Transverse colon (tissue), 4 donors: ENCODE data around the gene BLOC1S5.

ENCODE experiments used
- EP300 ChIP-seq: sonication (generic); formaldehyde crosslinking; IDR thresholded peaks from one replicate; pipeline ENCODE4 v1.6.1; 2017; ENCODE audit warnings: antibody characterized with exemption, low read depth
- POLR2AphosphoS5 ChIP-seq, 3 donors: sonication (generic); formaldehyde crosslinking; IDR thresholded peaks; one replicate each; pipeline ENCODE4 v1.6.1; 2016; ENCODE audit warnings: antibody characterized with exemption in 3 of 3
- TF ChIP-seq, protein P1 (sequence below), 5 experiments: fragments of 200-600 bp in 3 of 5; fragments of 450-650 bp in 2 of 5; sonication (generic) in 3 of 5; IDR thresholded peaks; 1 replicate in 2 of 5; 2 replicates in 3 of 5; pipeline ENCODE4 v1.5.1; 2016 to 2017; ENCODE audit warnings: antibody characterized with exemption in 5 of 5, inconsistent platforms in 3 of 5, mild to moderate bottlenecking in 2 of 5, moderate library complexity in 1 of 5

DNA sequence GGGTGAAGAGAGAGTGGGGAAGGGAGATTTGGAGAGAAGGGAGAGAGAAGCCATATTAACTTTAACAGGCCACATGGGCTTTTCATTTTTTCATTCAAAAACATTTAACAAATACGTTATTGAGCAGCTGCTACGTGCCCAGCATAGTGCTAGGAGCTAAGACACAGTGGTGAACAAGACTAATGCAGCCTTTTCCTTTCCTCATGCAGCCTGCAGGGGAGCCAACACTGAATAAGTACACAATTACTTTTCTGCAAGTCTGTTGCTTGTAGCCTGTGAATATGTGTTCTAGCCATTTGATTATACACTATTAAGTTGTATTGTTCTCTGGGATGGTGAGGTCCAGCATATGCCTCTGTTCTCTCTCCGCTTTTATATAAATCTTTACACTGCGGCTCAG, 1.9 kb upstream of the BLOC1S5 start:
- no peak for TF ChIP-seq POLR2AphosphoS5 (IDR thresholded peaks at IDR 0.05)
- TF ChIP-seq EP300: no peak
- TF ChIP-seq, protein P1, sequence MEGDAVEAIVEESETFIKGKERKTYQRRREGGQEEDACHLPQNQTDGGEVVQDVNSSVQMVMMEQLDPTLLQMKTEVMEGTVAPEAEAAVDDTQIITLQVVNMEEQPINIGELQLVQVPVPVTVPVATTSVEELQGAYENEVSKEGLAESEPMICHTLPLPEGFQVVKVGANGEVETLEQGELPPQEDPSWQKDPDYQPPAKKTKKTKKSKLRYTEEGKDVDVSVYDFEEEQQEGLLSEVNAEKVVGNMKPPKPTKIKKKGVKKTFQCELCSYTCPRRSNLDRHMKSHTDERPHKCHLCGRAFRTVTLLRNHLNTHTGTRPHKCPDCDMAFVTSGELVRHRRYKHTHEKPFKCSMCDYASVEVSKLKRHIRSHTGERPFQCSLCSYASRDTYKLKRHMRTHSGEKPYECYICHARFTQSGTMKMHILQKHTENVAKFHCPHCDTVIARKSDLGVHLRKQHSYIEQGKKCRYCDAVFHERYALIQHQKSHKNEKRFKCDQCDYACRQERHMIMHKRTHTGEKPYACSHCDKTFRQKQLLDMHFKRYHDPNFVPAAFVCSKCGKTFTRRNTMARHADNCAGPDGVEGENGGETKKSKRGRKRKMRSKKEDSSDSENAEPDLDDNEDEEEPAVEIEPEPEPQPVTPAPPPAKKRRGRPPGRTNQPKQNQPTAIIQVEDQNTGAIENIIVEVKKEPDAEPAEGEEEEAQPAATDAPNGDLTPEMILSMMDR (IDR thresholded peaks at IDR 0.05): no peak
